HepG2 (cell line): Measurements from ENCODE around the gene SLIT1. TPM values are rescaled to one million over a fixed set of nuclear protein-coding genes. Genes with fewer than 3 reads are reported as not detected.

ENCODE experiments used
- ATAC-seq: fragments of 200-7000 bp; cut with Tn5 transposase; 3 replicates; pipeline ENCODE4 v1.9.1; 2020; ENCODE audit warnings: mild to moderate bottlenecking, moderate library complexity
- BruUV-seq: library from RNA; stranded (reverse); fragments of 400-500 nt; replicated peaks from 2 replicates; lab custom pipeline; 2021; lab: Mats Ljungman, UMichigan
- CTCF ChIA-PET: fragments of 300-600 bp; formaldehyde crosslinking; extraction: SDS; loops from one replicate; lab custom pipeline; 2021; ENCODE audit warnings: low total read pairs, inconsistent platforms, low intra/inter-chr PET ratio; lab: Yijun Ruan, JAX
- POLR2A ChIA-PET: fragments of 350-600 bp; sonication (Branson Sonifier 250); formaldehyde crosslinking; loops from one replicate; lab custom pipeline; 2020; ENCODE audit warnings: antibody characterized with exemption, inconsistent platforms; lab: Yijun Ruan, JAX
- DNase-seq: peaks from one replicate; pipeline ENCODE4 v3.0.0-alpha.2; 2015; ENCODE audit warnings: low spot score
- FAIRE-seq: peaks from 3 replicates; lab custom pipeline; 2011; peaks lifted over from hg19 to GRCh38; lab: Jason Lieb, UNC
- H2AFZ ChIP-seq: one replicate; pipeline ENCODE4 v1.6.1; 2011; ENCODE audit warnings: low read length, inconsistent platforms
- H3K27ac ChIP-seq: fragments of 300-600 bp; 3 replicates; pipeline ENCODE4 v1.8.0; 2011; ENCODE audit warnings: mixed run types, mild to moderate bottlenecking, mixed read lengths, low read length, inconsistent platforms; ENCODE audit not compliant: insufficient read depth; ENCODE audit errors: extremely low read length
- H3K27me3 ChIP-seq, 2 experiments: fragments of 200-600 bp in 1 of 2; 2 replicates in 1 of 2; 3 replicates in 1 of 2; pipeline versions ENCODE4 v1.6.0 to v1.8.0; 2011; ENCODE audit warnings: low read length in 2 of 2, mild to moderate bottlenecking in 2 of 2, moderate library complexity in 2 of 2, inconsistent platforms in 1 of 2; ENCODE audit not compliant: insufficient read depth in 2 of 2, control insufficient read depth in 1 of 2
- H3K36me3 ChIP-seq, 2 experiments: fragments of 200-600 bp in 1 of 2; replicated peaks in 1 of 2; 2 replicates in 1 of 2; 3 replicates in 1 of 2; pipeline versions ENCODE4 v1.5.1 to v1.8.0; 2011; ENCODE audit warnings: low read length in 2 of 2, inconsistent platforms in 1 of 2; ENCODE audit not compliant: insufficient read depth in 2 of 2, control insufficient read depth in 1 of 2
- H3K4me1 ChIP-seq: 2 replicates; pipeline ENCODE4 v1.5.1; 2012; ENCODE audit warnings: low read length, inconsistent platforms; ENCODE audit not compliant: insufficient read depth
- H3K4me2 ChIP-seq: 2 replicates; pipeline ENCODE4 v1.6.0; 2011; ENCODE audit warnings: low read depth, low read length, inconsistent platforms
- H3K4me3 ChIP-seq, 3 experiments: fragments of 200-600 bp in 1 of 3; sonication (generic), shearing (Covaris generic) in 1 of 3; replicated peaks in 1 of 3; 2 replicates each; pipeline ENCODE4 v1.5.1; 2011 to 2016; ENCODE audit warnings: low read length in 3 of 3, inconsistent platforms in 2 of 3, low read depth in 2 of 3, mild to moderate bottlenecking in 2 of 3, control low read depth in 1 of 3, mixed read lengths in 1 of 3; ENCODE audit not compliant: insufficient read depth in 1 of 3
- H3K79me2 ChIP-seq: one replicate; pipeline ENCODE4 v1.6.1; 2011; ENCODE audit warnings: low read length, inconsistent platforms; ENCODE audit not compliant: insufficient read depth
- H3K9ac ChIP-seq: 2 replicates; pipeline ENCODE4 v1.6.0; 2011; ENCODE audit warnings: mild to moderate bottlenecking, low read depth, low read length, inconsistent platforms; ENCODE audit not compliant: insufficient read depth
- H3K9me3 ChIP-seq: 2 replicates; pipeline ENCODE4 v1.5.1; 2012; ENCODE audit warnings: mild to moderate bottlenecking, low read length
- H4K20me1 ChIP-seq: 2 replicates; pipeline ENCODE4 v1.6.0; 2011; ENCODE audit warnings: inconsistent platforms, mild to moderate bottlenecking, low read length, moderate library complexity; ENCODE audit not compliant: insufficient read depth
- BCL6 ChIP-seq: IDR thresholded peaks from 2 replicates; pipeline ENCODE4 v1.6.1; 2016; ENCODE audit warnings: missing genetic modification reagents, missing compliant biosample characterization
- E2F1 ChIP-seq: sonication (generic); formaldehyde crosslinking; IDR thresholded peaks from 2 replicates; pipeline ENCODE4 v1.5.0; 2020; ENCODE audit warnings: missing genetic modification reagents
- FOXP1 ChIP-seq, 2 experiments: fragments of 450-650 bp in 1 of 2; IDR thresholded peaks; 2 replicates each; pipeline ENCODE4 v1.6.1; 2017 to 2018; ENCODE audit warnings: antibody characterized with exemption in 1 of 2
- GATAD1 ChIP-seq: IDR thresholded peaks from 2 replicates; pipeline ENCODE4 v1.6.1; 2016; ENCODE audit warnings: missing genetic modification reagents, missing compliant biosample characterization
- MAZ ChIP-seq, 2 experiments: sonication (generic) in 1 of 2; formaldehyde crosslinking in 1 of 2; IDR thresholded peaks; 2 replicates each; pipeline versions ENCODE4 v1.5.0 to v1.6.1; 2012 to 2020; ENCODE audit warnings: low read depth in 2 of 2, mild to moderate bottlenecking in 2 of 2, borderline replicate concordance in 1 of 2, improper control_type of control experiment in 1 of 2, low read length in 1 of 2, missing genetic modification reagents in 1 of 2, moderate library complexity in 1 of 2
- MYPOP ChIP-seq: sonication (generic); formaldehyde crosslinking; IDR thresholded peaks from 2 replicates; pipeline ENCODE4 v1.8.1; 2023; ENCODE audit warnings: mild to moderate bottlenecking, moderate library complexity, missing genetic modification reagents
- NCOA1 ChIP-seq: sonication (generic); formaldehyde crosslinking; IDR thresholded peaks from 2 replicates; pipeline ENCODE4 v1.9.0; 2021; ENCODE audit warnings: missing genetic modification reagents
- ONECUT2 ChIP-seq: sonication (generic); formaldehyde crosslinking; IDR thresholded peaks from 2 replicates; pipeline ENCODE4 v1.4.0; 2020; ENCODE audit warnings: missing genetic modification reagents
- SSRP1 ChIP-seq: IDR thresholded peaks from 2 replicates; pipeline ENCODE4 v1.6.1; 2016; ENCODE audit warnings: control low read depth
- STAG1 ChIP-seq: sonication (generic); formaldehyde crosslinking; IDR thresholded peaks from 2 replicates; pipeline ENCODE4 v1.4.0; 2020; ENCODE audit warnings: missing genetic modification reagents
- TAF1 ChIP-seq: sonication (generic); formaldehyde crosslinking; IDR thresholded peaks from 2 replicates; pipeline ENCODE4 v1.4.0; 2020; ENCODE audit warnings: missing genetic modification reagents
- TIGD3 ChIP-seq: sonication (generic); formaldehyde crosslinking; IDR thresholded peaks from 2 replicates; pipeline ENCODE4 v1.5.1; 2020; ENCODE audit warnings: mild to moderate bottlenecking, missing genetic modification reagents, borderline replicate concordance
- ZKSCAN5 ChIP-seq: sonication (generic); formaldehyde crosslinking; IDR thresholded peaks from 2 replicates; pipeline ENCODE4 v1.5.1; 2020; ENCODE audit warnings: mild to moderate bottlenecking, missing genetic modification reagents
- ZNF850 ChIP-seq: sonication (generic); formaldehyde crosslinking; conservative IDR thresholded peaks from 2 replicates; pipeline ENCODE4 v1.9.0; 2021; ENCODE audit warnings: mild to moderate bottlenecking, missing genetic modification reagents
- WGBS: methylation state at CpG from one replicate; pipeline ENCODE4 v1.1.6; 2017; ENCODE audit warnings: low lambda C conversion rate; 5-methylcytosine and 5-hydroxymethylcytosine counted together
- in situ Hi-C: cut with HindIII; loops from 2 replicates; pipeline ENCODE4 v1.10.0; 2017; ENCODE audit warnings: low pct_unique_long_range_greater_than_20kb; ENCODE audit not compliant: extremely low pct_ligation_motif_present
- intact Hi-C: fragments of 100-400 bp; cut with micrococcal nuclease; formaldehyde crosslinking; loops from one replicate; pipeline ENCODE4 v1.10.0; 2022; ENCODE audit not compliant: unreplicated experiment
- polyA plus RNA-seq, 8 experiments: library from polyadenylated mRNA; depleted of rRNA in 3 of 8; stranded (reverse) in 7 of 8; unstranded in 1 of 8; fragments of >200 nt; fragmentation: Illumina TruSeq in 4 of 8; extraction: Trizol in 4 of 8; gene quantifications; 2 replicates each; pipeline versions ENCODE4 v1.2.1 to v1.2.3, GENCODE V29; 2011 to 2016; ENCODE audit warnings: low read depth in 4 of 8, missing spikeins in 1 of 8, mixed read lengths in 1 of 8; ENCODE audit not compliant: insufficient read depth in 1 of 8
- total RNA-seq, 5 experiments: library from RNA; depleted of rRNA; stranded (reverse); fragments of >200 nt; fragmentation: Illumina TruSeq; extraction: Trizol; gene quantifications; 2 replicates each; pipeline ENCODE4 v1.2.3, GENCODE V29; 2016; ENCODE audit warnings: low read depth in 1 of 5
- TF ChIP-seq, protein P1 (sequence below): sonication (generic); formaldehyde crosslinking; IDR thresholded peaks from 2 replicates; pipeline ENCODE4 v1.9.0; 2021; ENCODE audit warnings: missing genetic modification reagents, borderline replicate concordance
- TF ChIP-seq, protein P2 (sequence below): sonication (generic); formaldehyde crosslinking; IDR thresholded peaks from 2 replicates; pipeline ENCODE4 v1.9.0; 2021; ENCODE audit warnings: missing genetic modification reagents, borderline replicate concordance

Gene SLIT1
- total and polyA plus RNA-seq, 2 of the 13 experiments (the other 11 are each of a cell fraction or from before 2014, with no cell fraction given): 0.09 to 0.33 TPM

GRCh38 chr10:97117372-97117771 is 68.4 kb downstream of the SLIT1 start:
- H4K20me1 ChIP-seq: no peaks in the 10 kb centered on the region
- no peak overlapping the region for H3K9ac ChIP-seq
- WGBS: 0% methylated on average over 3 of the region's 3 CpGs
- peaks cover 7% of the 10 kb centered on the region; the same call in 1 of the 2 replicates for H3K4me1 ChIP-seq
- H3K9me3 ChIP-seq: no peaks in the 10 kb centered on the region
- H3K27me3 ChIP-seq: peaks cover 10 to 74% of the 10 kb centered on the region in 2 experiments; a peak in 4 of 5 replicates
- H3K79me2 ChIP-seq: no peaks in the 10 kb centered on the region
- no peak overlapping the region for H2AFZ ChIP-seq
- intact Hi-C loops: loop anchor here (5.0 kb wide), 1 partner anchor 35 kb away; no protein-coding TSS in a partner anchor
- no peak overlapping the region for H3K4me3 ChIP-seq
- no peak overlapping the region for H3K4me2 ChIP-seq
- ChIA-PET POLR2A (no interaction called here), CTCF (no interaction called here)
- ATAC-seq (no peak), DNase-seq (no peak), FAIRE-seq (no peak)
- no peak overlapping the region for H3K27ac ChIP-seq
- no peaks in the 10 kb centered on the region for H3K36me3 ChIP-seq
- in situ Hi-C loops: no loop called here
- BruUV-seq: no TSS peak
- TF ChIP-seq STAG1 (CRISPR knock-in tag) (peak; percentile 39), BCL6 (CRISPR knock-in tag) (peak; percentile 56; the same call in 1 of the 2 replicates), ONECUT2 (no peak), GATAD1 (CRISPR knock-in tag) (no peak), TAF1 (no peak), ZNF850 (CRISPR knock-in tag) (no peak), E2F1 (CRISPR knock-in tag) (no peak), MYPOP (CRISPR knock-in tag) (no peak), ZKSCAN5 (CRISPR knock-in tag) (no peak), SSRP1 (no peak), MAZ (IDR thresholded peaks at IDR 0.05; ENCODE audit: borderline replicate concordance, low read depth, low read length) (no peak), MAZ (CRISPR knock-in tag; IDR thresholded peaks at IDR 0.05; ENCODE audit: low read depth) (no peak), NCOA1 (CRISPR knock-in tag) (no peak), FOXP1 (IDR thresholded peaks at IDR 0.05) (no peak), FOXP1 (CRISPR knock-in tag; IDR thresholded peaks at IDR 0.05) (no peak), TIGD3 (CRISPR knock-in tag) (no peak)
- TF ChIP-seq, protein P1, sequence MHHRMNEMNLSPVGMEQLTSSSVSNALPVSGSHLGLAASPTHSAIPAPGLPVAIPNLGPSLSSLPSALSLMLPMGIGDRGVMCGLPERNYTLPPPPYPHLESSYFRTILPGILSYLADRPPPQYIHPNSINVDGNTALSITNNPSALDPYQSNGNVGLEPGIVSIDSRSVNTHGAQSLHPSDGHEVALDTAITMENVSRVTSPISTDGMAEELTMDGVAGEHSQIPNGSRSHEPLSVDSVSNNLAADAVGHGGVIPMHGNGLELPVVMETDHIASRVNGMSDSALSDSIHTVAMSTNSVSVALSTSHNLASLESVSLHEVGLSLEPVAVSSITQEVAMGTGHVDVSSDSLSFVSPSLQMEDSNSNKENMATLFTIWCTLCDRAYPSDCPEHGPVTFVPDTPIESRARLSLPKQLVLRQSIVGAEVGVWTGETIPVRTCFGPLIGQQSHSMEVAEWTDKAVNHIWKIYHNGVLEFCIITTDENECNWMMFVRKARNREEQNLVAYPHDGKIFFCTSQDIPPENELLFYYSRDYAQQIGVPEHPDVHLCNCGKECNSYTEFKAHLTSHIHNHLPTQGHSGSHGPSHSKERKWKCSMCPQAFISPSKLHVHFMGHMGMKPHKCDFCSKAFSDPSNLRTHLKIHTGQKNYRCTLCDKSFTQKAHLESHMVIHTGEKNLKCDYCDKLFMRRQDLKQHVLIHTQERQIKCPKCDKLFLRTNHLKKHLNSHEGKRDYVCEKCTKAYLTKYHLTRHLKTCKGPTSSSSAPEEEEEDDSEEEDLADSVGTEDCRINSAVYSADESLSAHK (CRISPR knock-in tag): no peak
- TF ChIP-seq, protein P2, sequence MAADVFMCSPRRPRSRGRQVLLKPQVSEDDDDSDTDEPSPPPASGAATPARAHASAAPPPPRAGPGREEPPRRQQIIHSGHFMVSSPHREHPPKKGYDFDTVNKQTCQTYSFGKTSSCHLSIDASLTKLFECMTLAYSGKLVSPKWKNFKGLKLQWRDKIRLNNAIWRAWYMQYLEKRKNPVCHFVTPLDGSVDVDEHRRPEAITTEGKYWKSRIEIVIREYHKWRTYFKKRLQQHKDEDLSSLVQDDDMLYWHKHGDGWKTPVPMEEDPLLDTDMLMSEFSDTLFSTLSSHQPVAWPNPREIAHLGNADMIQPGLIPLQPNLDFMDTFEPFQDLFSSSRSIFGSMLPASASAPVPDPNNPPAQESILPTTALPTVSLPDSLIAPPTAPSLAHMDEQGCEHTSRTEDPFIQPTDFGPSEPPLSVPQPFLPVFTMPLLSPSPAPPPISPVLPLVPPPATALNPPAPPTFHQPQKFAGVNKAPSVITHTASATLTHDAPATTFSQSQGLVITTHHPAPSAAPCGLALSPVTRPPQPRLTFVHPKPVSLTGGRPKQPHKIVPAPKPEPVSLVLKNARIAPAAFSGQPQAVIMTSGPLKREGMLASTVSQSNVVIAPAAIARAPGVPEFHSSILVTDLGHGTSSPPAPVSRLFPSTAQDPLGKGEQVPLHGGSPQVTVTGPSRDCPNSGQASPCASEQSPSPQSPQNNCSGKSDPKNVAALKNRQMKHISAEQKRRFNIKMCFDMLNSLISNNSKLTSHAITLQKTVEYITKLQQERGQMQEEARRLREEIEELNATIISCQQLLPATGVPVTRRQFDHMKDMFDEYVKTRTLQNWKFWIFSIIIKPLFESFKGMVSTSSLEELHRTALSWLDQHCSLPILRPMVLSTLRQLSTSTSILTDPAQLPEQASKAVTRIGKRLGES (CRISPR knock-in tag): no peak
